H9 (cell line): ENCODE results near the gene ENTR1. TPM values are rescaled to one million over a fixed set of nuclear protein-coding genes. Genes with fewer than 3 reads are reported as not detected.

Source experiments
- DNase-seq: peaks from one replicate; pipeline ENCODE4 v3.0.0-alpha.2; 2017
- H2AFZ ChIP-seq: one replicate; pipeline ENCODE4 v1.6.1; 2013; ENCODE audit warnings: mild to moderate bottlenecking, low read length, control low read depth, moderate library complexity
- H2AK5ac ChIP-seq: 2 replicates; pipeline ENCODE4 v1.6.1; 2013; ENCODE audit warnings: low read length, control low read depth, mixed read lengths; ENCODE audit not compliant: insufficient read length
- H2BK120ac ChIP-seq: one replicate; pipeline ENCODE4 v1.6.1; 2013; ENCODE audit warnings: low read depth, mild to moderate bottlenecking, low read length, control low read depth, inconsistent platforms; ENCODE audit not compliant: poor library complexity, severe bottlenecking
- H2BK12ac ChIP-seq: 2 replicates; pipeline ENCODE4 v1.6.1; 2013; ENCODE audit warnings: low read length, control low read depth, mixed read lengths, low read depth; ENCODE audit not compliant: insufficient read length
- H2BK15ac ChIP-seq: 2 replicates; pipeline ENCODE4 v1.6.1; 2013; ENCODE audit warnings: low read depth, low read length, control low read depth
- H2BK20ac ChIP-seq: one replicate; pipeline ENCODE4 v1.6.1; 2013; ENCODE audit warnings: low read depth, mild to moderate bottlenecking, low read length, control low read depth, inconsistent platforms; ENCODE audit not compliant: poor library complexity, severe bottlenecking
- H2BK5ac ChIP-seq: 2 replicates; pipeline ENCODE4 v1.6.1; 2013; ENCODE audit warnings: low read length, control low read depth, mixed read lengths; ENCODE audit not compliant: insufficient read length
- H3K14ac ChIP-seq: 2 replicates; pipeline ENCODE4 v1.6.1; 2013; ENCODE audit warnings: low read length, control low read depth; ENCODE audit not compliant: insufficient read depth
- H3K18ac ChIP-seq: 2 replicates; pipeline ENCODE4 v1.6.1; 2013; ENCODE audit warnings: low read depth, mild to moderate bottlenecking, mixed read lengths, low read length, control low read depth; ENCODE audit not compliant: insufficient read length
- H3K23ac ChIP-seq: 2 replicates; pipeline ENCODE4 v1.6.1; 2013; ENCODE audit warnings: low read length, control low read depth, mixed read lengths, low read depth; ENCODE audit not compliant: insufficient read length
- H3K23me2 ChIP-seq: 2 replicates; pipeline ENCODE4 v1.6.1; 2013; ENCODE audit warnings: low read depth, mild to moderate bottlenecking, mixed read lengths, low read length, control low read depth; ENCODE audit not compliant: insufficient read length, poor library complexity, severe bottlenecking
- H3K27ac ChIP-seq: 2 replicates; pipeline ENCODE4 v1.5.1; 2013; ENCODE audit warnings: low read length, control low read depth, mixed read lengths, low read depth; ENCODE audit not compliant: insufficient read length
- H3K27me3 ChIP-seq: 2 replicates; pipeline ENCODE4 v1.6.1; 2013; ENCODE audit warnings: low read length, control low read depth, inconsistent platforms; ENCODE audit not compliant: insufficient read depth
- H3K4ac ChIP-seq: 2 replicates; pipeline ENCODE4 v1.6.1; 2013; ENCODE audit warnings: low read depth, mild to moderate bottlenecking, control low read depth, inconsistent platforms, low read length, moderate library complexity
- H3K4me1 ChIP-seq: 2 replicates; pipeline ENCODE4 v1.6.1; 2013; ENCODE audit warnings: low read length, control low read depth, inconsistent platforms; ENCODE audit not compliant: insufficient read depth
- H3K4me2 ChIP-seq: 2 replicates; pipeline ENCODE4 v1.6.1; 2013; ENCODE audit warnings: low read length, control low read depth, mixed read lengths; ENCODE audit not compliant: insufficient read length, insufficient read depth
- H3K56ac ChIP-seq: 2 replicates; pipeline ENCODE4 v1.6.1; 2013; ENCODE audit warnings: low read depth, mild to moderate bottlenecking, mixed read lengths, low read length, control low read depth; ENCODE audit not compliant: insufficient read length
- H3K79me1 ChIP-seq: 2 replicates; pipeline ENCODE4 v1.6.1; 2013; ENCODE audit warnings: low read depth, mild to moderate bottlenecking, moderate library complexity, low read length, control low read depth, inconsistent platforms; ENCODE audit not compliant: insufficient read depth, poor library complexity, severe bottlenecking
- H3K79me2 ChIP-seq: 2 replicates; pipeline ENCODE4 v1.6.1; 2013; ENCODE audit warnings: low read length, control low read depth, inconsistent platforms; ENCODE audit not compliant: insufficient read depth
- H3K9ac ChIP-seq: 2 replicates; pipeline ENCODE4 v1.6.1; 2013; ENCODE audit warnings: low read length, control low read depth, mixed read lengths; ENCODE audit not compliant: insufficient read length; ENCODE audit errors: extremely low read depth
- H3K9me3 ChIP-seq: one replicate; pipeline ENCODE4 v1.6.1; 2013; ENCODE audit warnings: low read depth, low read length, inconsistent platforms; ENCODE audit not compliant: control insufficient read depth
- H3T11ph ChIP-seq: one replicate; pipeline ENCODE4 v1.6.1; 2013; ENCODE audit warnings: mild to moderate bottlenecking, low read length, control low read depth, inconsistent platforms
- H4K20me1 ChIP-seq: one replicate; pipeline ENCODE4 v1.6.1; 2013; ENCODE audit not compliant: control insufficient read depth, insufficient read length, insufficient read depth
- H4K5ac ChIP-seq: 2 replicates; pipeline ENCODE4 v1.6.1; 2013; ENCODE audit warnings: low read depth, mild to moderate bottlenecking, mixed read lengths, low read length, control low read depth; ENCODE audit not compliant: insufficient read length
- H4K8ac ChIP-seq: replicated peaks from 2 replicates; pipeline ENCODE4 v1.6.1; 2013; ENCODE audit warnings: low read length, control low read depth, mixed read lengths, low read depth; ENCODE audit not compliant: insufficient read length
- H4K91ac ChIP-seq: 2 replicates; pipeline ENCODE4 v1.6.1; 2013; ENCODE audit warnings: low read depth, mild to moderate bottlenecking, moderate library complexity, mixed read lengths, low read length, control low read depth; ENCODE audit not compliant: insufficient read length
- H3K27ac Mint-ChIP-seq, 3 experiments: 2 replicates in 2 of 3; 3 replicates in 1 of 3; pipeline ENCODE4 v1.8.0; 2020 to 2021; ENCODE audit warnings: mixed read lengths in 3 of 3, mild to moderate bottlenecking in 1 of 3, moderate library complexity in 1 of 3
- H3K27me3 Mint-ChIP-seq: 2 replicates; pipeline ENCODE4 v1.8.0; 2021; ENCODE audit warnings: low read depth, mild to moderate bottlenecking, moderate library complexity, mixed read lengths
- H3K36me3 Mint-ChIP-seq, 3 experiments: 2 replicates in 2 of 3; 3 replicates in 1 of 3; pipeline ENCODE4 v1.8.0; 2020 to 2021; ENCODE audit warnings: low read depth in 3 of 3, mixed read lengths in 3 of 3; ENCODE audit not compliant: insufficient read depth in 1 of 3
- H3K4me1 Mint-ChIP-seq, 2 experiments: 2 replicates each; pipeline ENCODE4 v1.8.0; 2020; ENCODE audit warnings: mixed read lengths in 2 of 2
- H3K4me3 Mint-ChIP-seq, 2 experiments: 2 replicates in 1 of 2; 3 replicates in 1 of 2; pipeline ENCODE4 v1.8.0; 2020 to 2021; ENCODE audit warnings: mild to moderate bottlenecking in 2 of 2, mixed read lengths in 2 of 2, moderate library complexity in 1 of 2
- H3K9me3 Mint-ChIP-seq, 2 experiments: 2 replicates in 1 of 2; 3 replicates in 1 of 2; pipeline ENCODE4 v1.8.0; 2020; ENCODE audit warnings: mild to moderate bottlenecking in 2 of 2, mixed read lengths in 2 of 2, moderate library complexity in 1 of 2
- WGBS: extraction: QIAGEN DNeasy Blood & Tissue Kit; methylation state at CpG from one replicate; pipeline ENCODE4 v1.1.7; 2013; ENCODE audit warnings: missing lambda C conversion rate, low lambda C conversion rate, mixed read lengths; ENCODE audit not compliant: insufficient read length; ENCODE audit errors: extremely low coverage; 5-methylcytosine and 5-hydroxymethylcytosine counted together
- total RNA-seq: library from RNA; stranded (reverse); gene quantifications from 2 replicates; pipeline ENCODE4 v1.2.1, GENCODE V29; 2021
- TF ChIP-seq, protein P1 (sequence below): fragments of 200-600 bp; sonication (generic); conservative IDR thresholded peaks from 3 replicates; pipeline ENCODE4 v1.8.0; 2021; ENCODE audit warnings: antibody characterized with exemption, mild to moderate bottlenecking

Gene ENTR1
- total RNA-seq, 1 experiment from 2014 or later: 108 TPM

DNA sequence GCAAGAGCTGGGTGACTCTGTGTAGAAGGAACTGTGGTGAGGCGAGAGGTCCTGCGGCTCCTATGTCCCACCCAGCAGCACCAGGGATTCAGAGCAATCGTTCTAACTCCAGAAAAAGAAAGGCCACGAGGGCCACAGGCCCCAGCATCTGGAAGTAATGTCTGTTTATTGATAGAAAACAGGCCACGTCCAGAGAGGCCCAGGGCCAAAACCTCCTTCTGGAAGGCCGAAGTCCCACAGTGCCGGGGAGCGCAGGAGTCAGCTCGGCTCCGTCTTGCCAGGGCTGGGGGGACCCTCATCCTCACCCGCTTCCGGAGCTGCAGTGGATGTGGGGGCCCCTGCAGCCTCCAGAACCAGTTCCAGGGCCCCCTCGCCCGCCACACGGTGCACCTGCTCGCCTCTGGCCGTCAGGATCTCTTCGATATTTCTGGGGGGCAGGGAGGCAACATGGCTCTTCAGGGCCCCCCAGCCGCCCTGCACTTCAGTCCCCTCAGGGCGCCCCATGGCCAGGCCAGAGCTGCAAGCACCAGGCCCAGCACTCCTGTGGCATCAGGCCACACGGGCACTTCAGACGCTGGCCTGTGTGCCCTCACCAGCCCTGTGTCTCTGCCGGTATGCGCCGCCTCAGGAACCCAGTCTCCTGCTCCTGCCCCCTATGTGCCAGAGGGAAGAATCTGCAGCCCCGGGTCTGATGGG, 48.5 kb downstream of the ENTR1 start:
- Histone ChIP-seq H3K4me2 (no peak overlapping the region), H3K56ac (no peak overlapping the region)
- no peak overlapping the region for H3K27ac Mint-ChIP-seq

More for the DNA sequence above, 48.5 kb downstream of the ENTR1 start:
- no peak overlapping the region for H2BK15ac ChIP-seq
- no peak overlapping the region for H2BK20ac ChIP-seq
- H3K23me2 ChIP-seq: no peaks in the 10 kb centered on the region
- Mint-ChIP-seq H3K4me3 (no peak overlapping the region; a peak in 1 of 5 replicates), H3K9me3 (no peaks in the 10 kb centered on the region), H3K4me1 (peaks cover 3 to 5% of the 10 kb centered on the region in 2 experiments; a peak in 1 of 4 replicates), H3K27me3 (peaks cover 1% of the 10 kb centered on the region; the same call in 1 of the 2 replicates), H3K36me3 (peaks cover 0 to 10% (median 0%) of the 10 kb centered on the region in 3 experiments; a peak in 3 of 7 replicates)
- H3K79me2 ChIP-seq: no peaks in the 10 kb centered on the region
- H4K20me1 ChIP-seq: no peaks in the 10 kb centered on the region
- H3K4me1 ChIP-seq: no peaks in the 10 kb centered on the region
- no peak overlapping the region for H3K23ac ChIP-seq
- no peak overlapping the region for H2AFZ ChIP-seq
- TF ChIP-seq, protein P1, sequence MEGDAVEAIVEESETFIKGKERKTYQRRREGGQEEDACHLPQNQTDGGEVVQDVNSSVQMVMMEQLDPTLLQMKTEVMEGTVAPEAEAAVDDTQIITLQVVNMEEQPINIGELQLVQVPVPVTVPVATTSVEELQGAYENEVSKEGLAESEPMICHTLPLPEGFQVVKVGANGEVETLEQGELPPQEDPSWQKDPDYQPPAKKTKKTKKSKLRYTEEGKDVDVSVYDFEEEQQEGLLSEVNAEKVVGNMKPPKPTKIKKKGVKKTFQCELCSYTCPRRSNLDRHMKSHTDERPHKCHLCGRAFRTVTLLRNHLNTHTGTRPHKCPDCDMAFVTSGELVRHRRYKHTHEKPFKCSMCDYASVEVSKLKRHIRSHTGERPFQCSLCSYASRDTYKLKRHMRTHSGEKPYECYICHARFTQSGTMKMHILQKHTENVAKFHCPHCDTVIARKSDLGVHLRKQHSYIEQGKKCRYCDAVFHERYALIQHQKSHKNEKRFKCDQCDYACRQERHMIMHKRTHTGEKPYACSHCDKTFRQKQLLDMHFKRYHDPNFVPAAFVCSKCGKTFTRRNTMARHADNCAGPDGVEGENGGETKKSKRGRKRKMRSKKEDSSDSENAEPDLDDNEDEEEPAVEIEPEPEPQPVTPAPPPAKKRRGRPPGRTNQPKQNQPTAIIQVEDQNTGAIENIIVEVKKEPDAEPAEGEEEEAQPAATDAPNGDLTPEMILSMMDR: no peak
- H3K79me1 ChIP-seq: no peaks in the 10 kb centered on the region
- no peaks in the 10 kb centered on the region for H3K27me3 ChIP-seq
- H3T11ph ChIP-seq: no peak overlapping the region
- H3K9ac ChIP-seq: no peak overlapping the region
- no peak overlapping the region for H4K8ac ChIP-seq
- no peak for DNase-seq
- no peak overlapping the region for H2BK120ac ChIP-seq
- H3K9me3 ChIP-seq: no peaks in the 10 kb centered on the region
- H3K14ac ChIP-seq: no peak overlapping the region
- no peak overlapping the region for H4K5ac ChIP-seq
- H2AK5ac ChIP-seq: no peak overlapping the region
- H2BK5ac ChIP-seq: no peak overlapping the region
- no peak overlapping the region for H4K91ac ChIP-seq
- no peak overlapping the region for H3K4ac ChIP-seq
- no peak overlapping the region for H3K18ac ChIP-seq
- no peak overlapping the region for H3K27ac ChIP-seq
- no CpG with 5 or more reads among the region's 26 CpGs for WGBS
- no peak overlapping the region for H2BK12ac ChIP-seq
